ENCODE results near the gene AHNAK2.
"Not testable (repeated sequence)": the region's sequence is repeated elsewhere in the genome, so short reads cannot be mapped to it uniquely, and the experiment has no call there.

The AHNAK2 gene

DNA sequence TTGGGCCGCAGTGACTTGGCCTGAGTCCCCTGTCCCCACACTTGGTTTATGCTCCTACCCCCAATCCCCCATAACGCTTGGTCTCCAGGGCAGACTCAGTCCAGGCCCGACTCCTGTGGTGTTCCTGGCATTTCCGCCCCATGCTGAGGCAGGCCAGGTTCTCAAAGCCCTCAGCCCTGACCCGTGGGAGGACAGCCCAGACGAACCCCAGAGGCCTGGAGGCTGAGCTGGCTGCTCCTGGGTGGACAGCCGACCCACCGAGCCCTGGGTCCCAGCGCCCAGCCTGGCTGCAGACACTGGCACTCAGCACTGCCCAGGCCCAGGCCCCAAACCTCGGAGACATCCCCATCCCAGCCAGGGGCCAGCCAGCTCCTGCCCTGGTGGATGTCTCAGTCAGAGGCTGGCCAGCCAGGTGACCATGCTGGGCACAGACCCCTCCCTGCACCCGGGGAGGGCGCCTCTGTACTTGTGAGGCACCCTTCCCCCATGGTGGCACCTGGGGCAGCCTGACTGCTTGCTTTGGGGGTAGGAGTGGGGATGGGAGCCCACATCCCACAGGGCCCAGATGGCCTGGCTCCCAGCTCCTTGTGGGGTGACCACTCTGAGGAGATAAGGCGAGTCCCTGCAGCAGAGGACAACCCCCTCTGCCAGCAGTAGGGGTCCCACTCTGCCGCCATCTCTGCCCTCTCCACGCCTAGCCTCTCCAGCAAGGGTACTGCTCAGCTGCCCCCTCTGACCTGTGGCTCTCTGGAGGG, 52.1 kb downstream of the AHNAK2 start:
- no peaks in the 10 kb centered on the region for H3K36me3 ChIP-seq (ENCODE audit: insufficient read depth, low read length)
- no peak for TF ChIP-seq POLR2AphosphoS5 (IDR thresholded peaks at IDR 0.05; ENCODE audit: borderline replicate concordance, low read depth, low read length)
- TF ChIP-seq FOXP2 (optimal IDR thresholded peaks at IDR 0.05; ENCODE audit: control extremely low read depth, extremely low read length, insufficient read depth): no peak
- TF ChIP-seq EZH2 (IDR thresholded peaks at IDR 0.05): no peak
- no peak for DNase-seq (ENCODE audit: low read depth, low spot score)
- no peaks in the 10 kb centered on the region for H3K9me3 ChIP-seq (ENCODE audit: low read depth, low read length)
- no peak overlapping the region for H3K27ac ChIP-seq
- no peak overlapping the region for H3K4me3 ChIP-seq
- H3K9ac ChIP-seq (ENCODE audit: insufficient read length): no peak overlapping the region

DNA sequence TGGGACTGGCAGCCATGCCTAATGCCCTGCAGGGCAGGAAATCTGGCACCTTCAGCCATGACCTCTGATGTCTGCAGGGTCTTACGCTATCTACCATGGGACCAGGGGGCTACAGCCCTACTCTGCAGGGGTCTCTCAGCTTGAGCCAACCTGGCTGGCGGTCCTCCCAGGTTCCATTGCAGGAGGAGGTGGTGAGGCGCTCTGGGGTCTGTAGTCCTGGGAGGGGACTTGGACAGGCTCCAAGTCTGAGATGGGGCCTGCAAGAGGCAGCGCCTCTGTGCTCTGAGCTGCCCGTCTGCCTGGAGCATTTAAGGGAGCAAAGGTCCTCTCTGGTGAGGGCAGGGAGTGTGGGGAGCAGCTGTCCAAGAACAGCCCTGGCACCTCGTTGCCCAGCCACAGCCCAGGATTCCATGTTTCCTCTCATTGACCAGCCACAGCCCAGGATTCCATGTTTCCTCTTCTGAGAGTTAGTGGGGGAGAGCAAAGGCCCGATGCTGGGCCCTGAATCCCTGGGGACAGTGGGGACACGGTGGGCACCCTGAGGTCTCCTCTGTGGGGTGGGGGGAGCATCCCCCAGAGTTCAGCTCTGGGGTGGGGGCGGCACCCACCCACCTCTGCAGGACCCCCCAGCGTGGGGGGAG, 52.8 kb downstream of the AHNAK2 start:
- Histone ChIP-seq H3K9me3 (ENCODE audit: low read depth, low read length) (no peaks in the 10 kb centered on the region), H3K4me3 (no peak overlapping the region), H3K9ac (ENCODE audit: insufficient read length) (no peak overlapping the region), H3K36me3 (ENCODE audit: insufficient read depth, low read length) (no peaks in the 10 kb centered on the region), H3K27ac (no peak overlapping the region)
- DNase-seq (ENCODE audit: low read depth, low spot score): no peak
- TF ChIP-seq EZH2 (IDR thresholded peaks at IDR 0.05) (no peak), POLR2AphosphoS5 (IDR thresholded peaks at IDR 0.05; ENCODE audit: borderline replicate concordance, low read depth, low read length) (no peak), FOXP2 (optimal IDR thresholded peaks at IDR 0.05; ENCODE audit: control extremely low read depth, extremely low read length, insufficient read depth) (no peak)

DNA sequence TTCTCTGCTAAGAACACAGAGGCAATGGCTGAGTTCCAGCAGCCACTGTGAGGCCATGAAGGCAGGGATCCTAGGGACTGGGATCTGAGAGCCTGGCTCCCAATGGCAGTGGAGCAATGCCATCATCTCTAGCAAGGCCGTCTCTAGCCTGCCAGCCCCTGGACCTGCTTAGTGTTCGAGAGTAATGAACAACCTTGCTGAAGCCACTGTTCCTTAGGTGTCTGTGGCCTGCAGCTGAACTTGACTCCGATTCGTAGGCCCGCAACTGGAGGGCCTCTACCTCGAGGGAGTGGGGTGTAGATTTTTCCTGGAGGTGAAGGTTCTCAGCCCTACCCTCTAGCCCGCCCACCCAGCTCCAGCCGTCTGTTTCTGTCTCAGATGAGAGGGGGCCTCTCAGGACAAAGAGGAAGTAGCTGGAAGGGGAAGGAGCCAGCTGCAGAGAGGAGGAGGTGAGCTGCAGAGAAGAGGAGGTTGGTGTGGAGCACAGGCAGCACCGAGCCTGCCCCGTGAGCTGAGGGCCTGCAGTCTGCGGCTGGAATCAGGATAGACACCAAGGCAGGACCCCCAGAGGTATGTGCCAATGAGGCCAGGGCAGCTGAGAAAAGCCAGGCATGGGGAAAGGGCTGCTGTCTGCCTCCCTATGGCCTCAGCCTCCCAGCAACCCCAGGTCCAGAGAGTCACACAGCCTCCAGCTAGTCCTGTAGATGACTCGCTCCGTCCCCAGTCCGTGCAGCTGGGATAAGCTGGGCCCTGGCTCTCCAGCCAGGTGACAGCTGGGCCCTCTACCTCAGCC, 53.6 kb downstream of the AHNAK2 start, which contains the start of gene PLD4:
TSS of gene PLD4 (plus strand) at position 459 of the 793 bp plus-strand sequence. CDS start 2,262 bp downstream, outside the sequence.
- H3K9me3 ChIP-seq (ENCODE audit: low read depth, low read length): no peaks in the 10 kb centered on the region
- H3K27ac ChIP-seq: no peak within 1 kb of the TSS
- no peak within 1 kb of the TSS for H3K4me3 ChIP-seq
- H3K36me3 ChIP-seq (ENCODE audit: insufficient read depth, low read length): no peaks in the 10 kb centered on the region
- no peak for TF ChIP-seq FOXP2 (optimal IDR thresholded peaks at IDR 0.05; ENCODE audit: control extremely low read depth, extremely low read length, insufficient read depth)
- no peak for TF ChIP-seq POLR2AphosphoS5 (IDR thresholded peaks at IDR 0.05; ENCODE audit: borderline replicate concordance, low read depth, low read length)
- no peak for TF ChIP-seq EZH2 (IDR thresholded peaks at IDR 0.05)
- no peak for DNase-seq (ENCODE audit: low read depth, low spot score)
- H3K9ac ChIP-seq (ENCODE audit: insufficient read length): no peak within 1 kb of the TSS

DNA sequence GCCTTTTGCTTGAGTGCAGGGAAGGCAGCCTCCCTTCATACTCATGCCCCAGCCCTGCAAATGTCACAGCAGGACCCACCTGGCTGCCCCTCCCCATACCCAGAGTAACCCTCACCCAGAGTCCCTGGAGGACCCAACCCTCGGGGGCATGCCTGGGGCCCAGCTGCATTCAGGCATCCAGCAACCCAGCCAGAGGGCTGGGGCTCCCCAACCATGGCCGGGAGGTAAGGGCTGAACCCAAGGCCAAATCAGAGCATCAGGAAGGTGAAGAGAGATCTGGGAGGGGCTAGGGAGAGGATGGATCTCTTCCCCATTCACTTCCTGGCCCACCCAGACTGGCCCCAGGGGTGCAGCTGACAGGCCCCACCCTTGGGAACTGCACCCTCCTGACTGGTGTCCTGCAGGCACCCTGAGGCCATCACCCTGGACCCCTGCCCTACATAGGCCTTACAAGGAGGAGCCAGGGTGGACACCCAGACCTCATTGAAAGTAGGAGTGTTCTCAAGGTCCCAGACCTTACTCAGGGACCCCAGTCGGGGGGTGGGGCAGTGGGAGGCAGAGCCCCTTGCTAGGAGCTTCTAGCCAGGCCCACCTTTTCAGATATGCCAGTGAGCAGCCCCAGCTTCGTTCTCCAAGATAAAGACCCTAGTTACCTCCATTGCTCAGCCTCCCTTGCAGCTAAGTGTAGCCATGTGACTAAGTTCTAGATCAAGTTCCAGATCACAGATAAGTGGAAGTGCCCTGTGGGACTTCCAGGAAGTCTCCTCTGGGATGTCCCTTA, 54.3 kb downstream of the AHNAK2 start:
- Histone ChIP-seq H3K36me3 (ENCODE audit: insufficient read depth, low read length) (no peaks in the 10 kb centered on the region), H3K4me3 (no peak overlapping the region), H3K9me3 (ENCODE audit: low read depth, low read length) (no peaks in the 10 kb centered on the region), H3K27ac (no peak overlapping the region), H3K9ac (ENCODE audit: insufficient read length) (no peak overlapping the region)
- TF ChIP-seq EZH2 (IDR thresholded peaks at IDR 0.05): no peak
- no peak for TF ChIP-seq POLR2AphosphoS5 (IDR thresholded peaks at IDR 0.05; ENCODE audit: borderline replicate concordance, low read depth, low read length)
- no peak for TF ChIP-seq FOXP2 (optimal IDR thresholded peaks at IDR 0.05; ENCODE audit: control extremely low read depth, extremely low read length, insufficient read depth)
- no peak for DNase-seq (ENCODE audit: low read depth, low spot score)

DNA sequence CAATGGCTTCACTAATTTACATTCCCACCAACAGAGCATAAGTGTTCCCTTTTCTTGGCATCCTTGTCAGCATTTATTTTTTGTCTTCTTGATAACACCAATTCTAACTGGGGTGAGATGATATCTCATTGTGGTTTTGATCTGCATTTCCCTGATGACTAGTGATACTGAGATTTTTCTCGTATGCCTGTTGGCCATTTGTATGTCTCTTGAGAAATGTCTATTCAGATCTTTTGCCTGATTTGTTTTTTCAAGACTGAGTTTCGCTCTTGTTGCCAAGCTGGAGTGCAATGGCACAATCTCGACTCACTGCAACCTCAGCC, 58.2 kb downstream of the AHNAK2 start:
- H3K36me3 ChIP-seq (ENCODE audit: insufficient read depth, low read length): no peaks in the 10 kb centered on the region
- no peak overlapping the region for H3K9ac ChIP-seq (ENCODE audit: insufficient read length)
- TF ChIP-seq FOXP2 (optimal IDR thresholded peaks at IDR 0.05; ENCODE audit: control extremely low read depth, extremely low read length, insufficient read depth) (no peak), EZH2 (IDR thresholded peaks at IDR 0.05) (no peak), POLR2AphosphoS5 (IDR thresholded peaks at IDR 0.05; ENCODE audit: borderline replicate concordance, low read depth, low read length) (no peak)
- H3K9me3 ChIP-seq (ENCODE audit: low read depth, low read length): no peaks in the 10 kb centered on the region
- no peak for DNase-seq (ENCODE audit: low read depth, low spot score)
- H3K4me3 ChIP-seq: no peak overlapping the region
- H3K27ac ChIP-seq: no peak overlapping the region

DNA sequence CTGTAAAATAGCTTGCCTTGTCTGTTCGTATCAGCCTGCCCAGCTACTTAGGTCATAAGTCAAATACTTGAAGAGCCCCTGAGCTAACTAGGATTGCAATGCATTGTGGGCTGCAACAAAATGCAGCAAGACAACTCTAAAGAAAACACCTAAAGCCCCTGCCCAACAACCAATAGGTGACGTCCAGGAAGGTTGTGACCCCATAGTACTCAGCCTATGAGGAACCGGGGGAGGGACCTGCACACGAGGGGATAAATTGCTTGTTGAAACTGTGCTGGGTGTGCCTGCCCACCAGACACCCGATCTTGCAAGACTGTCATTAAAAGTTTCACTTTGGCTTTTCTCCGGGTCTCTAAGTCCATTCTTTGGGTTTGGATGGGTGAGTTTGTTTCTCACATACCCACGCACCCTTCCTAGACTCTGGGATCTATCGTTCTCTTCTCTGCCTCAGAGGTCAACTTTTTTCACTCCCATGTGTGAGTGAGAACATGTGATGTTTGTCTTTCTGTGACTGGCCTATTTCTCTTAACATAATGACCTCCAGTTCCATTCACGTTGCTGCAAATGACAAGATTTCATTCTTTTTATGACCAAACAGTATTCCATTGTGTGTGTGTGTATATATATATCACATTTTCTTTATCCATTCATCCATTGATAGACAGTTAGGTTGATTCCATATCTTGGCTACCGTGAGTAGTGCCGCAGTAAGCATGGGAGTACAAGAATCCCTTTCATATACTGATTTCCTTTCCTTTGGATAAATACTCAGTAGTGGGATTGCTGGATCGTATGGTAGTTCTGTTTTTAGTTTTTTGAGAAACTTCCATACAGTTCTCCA, 58.8 kb downstream of the AHNAK2 start:
- not testable (repeated sequence) for H3K36me3 ChIP-seq (ENCODE audit: insufficient read depth, low read length); DNase-seq (ENCODE audit: low read depth, low spot score); H3K27ac ChIP-seq; H3K9ac ChIP-seq (ENCODE audit: insufficient read length); H3K9me3 ChIP-seq (ENCODE audit: low read depth, low read length); H3K4me3 ChIP-seq

DNA sequence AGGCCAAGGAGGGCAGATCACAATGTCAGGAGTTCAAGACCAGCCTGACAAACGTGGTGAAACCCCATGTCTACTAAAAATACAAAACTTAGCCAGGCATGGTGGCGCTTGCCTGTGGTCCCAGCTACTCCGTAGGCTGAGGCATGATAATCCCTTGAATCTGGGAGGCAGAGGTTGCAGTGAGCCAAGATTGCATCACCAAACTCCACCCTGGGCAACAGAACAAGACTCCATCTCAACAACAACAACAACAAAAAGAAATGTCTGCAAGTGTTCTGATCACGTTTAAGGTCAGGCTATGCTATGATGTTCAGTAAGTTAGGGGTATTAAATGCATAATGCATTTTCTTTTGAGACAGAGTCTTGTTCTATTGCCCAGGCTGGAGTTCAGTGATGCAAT, 60.2 kb downstream of the AHNAK2 start:
- Histone ChIP-seq H3K9me3 (ENCODE audit: low read depth, low read length) (no peaks in the 10 kb centered on the region), H3K36me3 (ENCODE audit: insufficient read depth, low read length) (no peaks in the 10 kb centered on the region), H3K4me3 (no peak overlapping the region), H3K9ac (ENCODE audit: insufficient read length) (no peak overlapping the region), H3K27ac (no peak overlapping the region)
- TF ChIP-seq FOXP2 (optimal IDR thresholded peaks at IDR 0.05; ENCODE audit: control extremely low read depth, extremely low read length, insufficient read depth) (no peak), EZH2 (IDR thresholded peaks at IDR 0.05) (no peak), POLR2AphosphoS5 (IDR thresholded peaks at IDR 0.05; ENCODE audit: borderline replicate concordance, low read depth, low read length) (no peak)
- no peak for DNase-seq (ENCODE audit: low read depth, low spot score)

All from SK-N-MC (cell line).